Islet of Langerhans (tissue), 1 donor: Measurements from ENCODE around the gene CBFA2T2.
"Not testable (repeated sequence)": the region's sequence is repeated elsewhere in the genome, so short reads cannot be mapped to it uniquely, and the experiment has no call there.

Source experiments
- FAIRE-seq: peaks from one replicate; lab custom pipeline; 2011; peaks lifted over from hg19 to GRCh38; lab: Jason Lieb, UNC

Gene CBFA2T2

DNA sequence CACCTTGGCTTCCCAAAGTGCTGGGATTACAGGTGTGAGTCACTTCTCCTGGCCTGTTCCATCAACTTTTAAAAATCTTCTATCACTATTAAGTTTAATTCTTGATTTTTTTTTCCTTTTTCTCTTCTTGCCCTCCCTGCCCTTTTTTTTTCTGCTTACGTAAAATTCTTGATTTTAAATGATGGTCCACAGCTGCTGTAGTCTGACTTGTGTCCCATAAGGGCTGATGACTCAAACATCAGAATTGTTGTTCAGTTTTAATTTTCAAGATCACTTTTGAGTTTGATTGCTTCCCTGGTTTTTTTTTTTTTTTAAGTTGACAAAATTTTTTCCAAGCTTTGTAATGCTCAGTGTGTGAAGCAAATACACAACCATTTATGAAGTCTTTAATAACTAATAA lies 61.9 kb downstream of the CBFA2T2 start:
- FAIRE-seq = no peak

DNA sequence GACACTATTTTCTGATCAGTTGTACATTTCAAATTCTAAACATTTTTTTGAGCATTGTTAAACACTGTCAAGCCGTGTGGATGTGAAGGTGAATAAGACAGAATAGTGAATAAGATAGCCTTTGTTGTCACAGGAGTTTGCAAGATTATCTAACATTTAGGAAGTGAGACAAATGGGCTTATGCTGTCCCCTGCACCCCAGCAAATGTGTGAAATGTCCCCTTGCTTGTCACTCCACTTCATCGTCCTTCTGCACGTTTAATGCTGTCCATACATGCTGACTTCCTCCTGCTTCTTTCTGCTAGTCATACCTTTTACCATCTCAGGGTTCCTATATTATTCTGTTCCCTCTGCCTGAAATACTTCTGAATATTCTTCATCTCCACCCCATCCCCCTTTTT lies 62.6 kb downstream of the CBFA2T2 start:
- no peak for FAIRE-seq

GRCh38 chr20:33553516-33553915 lies 63.6 kb downstream of the CBFA2T2 start:
- no peak for FAIRE-seq

DNA sequence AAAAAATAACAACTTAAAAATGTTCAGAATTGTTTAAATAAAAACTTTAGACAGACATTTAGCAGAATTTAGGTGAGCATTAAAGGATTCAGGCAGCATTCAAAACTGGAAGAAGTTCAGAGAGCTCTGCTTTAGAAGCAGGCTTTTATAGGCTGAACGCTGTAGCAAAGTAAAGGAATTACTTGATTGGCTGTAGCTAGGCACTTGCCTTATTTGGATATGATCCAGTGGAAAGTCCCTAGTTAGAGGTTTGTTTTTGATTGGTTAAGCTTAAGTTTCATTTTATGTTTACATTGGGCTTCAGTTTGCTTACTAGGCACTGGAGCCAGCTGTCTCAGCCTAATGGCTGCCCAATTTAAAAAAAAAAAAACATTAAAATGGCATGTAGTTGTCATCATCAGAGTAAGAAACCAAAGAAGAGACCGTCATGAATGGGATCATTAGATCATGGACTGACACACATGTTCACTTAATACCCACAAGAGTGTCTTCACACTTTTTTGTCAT lies 65.1 kb downstream of the CBFA2T2 start:
- FAIRE-seq = peak; percentile 100

DNA sequence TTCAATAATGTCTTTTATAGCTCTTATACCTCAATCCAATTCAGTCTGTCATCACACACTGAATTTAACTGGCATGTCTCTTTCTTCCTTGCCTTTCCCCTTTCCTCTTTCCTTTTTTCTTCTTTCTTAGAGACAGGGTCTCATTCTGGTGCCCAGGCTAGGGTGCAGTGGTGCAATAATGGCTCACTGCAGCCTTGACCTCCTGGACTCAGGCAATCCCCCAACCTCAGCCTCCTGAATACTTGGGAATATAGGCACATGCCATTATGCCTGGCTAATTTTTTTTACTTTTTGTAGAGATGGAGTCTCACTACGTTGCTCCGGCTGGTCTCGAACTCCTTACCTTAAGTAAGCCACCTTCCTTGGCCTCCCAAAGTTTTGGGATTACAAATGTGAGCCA lies 65.9 kb downstream of the CBFA2T2 start:
- FAIRE-seq = no peak

- FAIRE-seq = no peak
Measured at GRCh38 chr20:33556246-33556645, 66.3 kb downstream of the CBFA2T2 start.

- no peak for FAIRE-seq
Measured at GRCh38 chr20:33558348-33559144, 68.7 kb downstream of the CBFA2T2 start.

DNA sequence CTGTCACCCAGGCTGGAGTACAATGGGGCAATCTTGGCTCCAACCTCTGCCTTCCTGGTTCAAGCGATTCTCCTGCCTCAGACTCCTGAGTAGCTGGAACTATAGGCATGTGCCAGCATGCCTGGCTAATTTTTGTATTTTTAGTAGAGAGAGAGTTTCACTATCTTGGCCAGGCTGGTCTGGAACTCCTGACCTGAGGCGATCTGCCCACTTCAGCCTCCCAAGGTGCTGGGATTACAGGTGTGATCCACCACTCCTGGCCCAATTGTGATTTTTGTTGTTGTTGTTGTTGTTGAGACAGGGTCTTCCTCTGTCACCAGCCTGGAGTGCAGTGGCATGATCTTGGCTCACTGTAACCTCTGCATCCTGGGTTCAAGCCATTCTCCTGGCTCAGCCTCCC lies 69.3 kb downstream of the CBFA2T2 start:
- FAIRE-seq = no peak

DNA sequence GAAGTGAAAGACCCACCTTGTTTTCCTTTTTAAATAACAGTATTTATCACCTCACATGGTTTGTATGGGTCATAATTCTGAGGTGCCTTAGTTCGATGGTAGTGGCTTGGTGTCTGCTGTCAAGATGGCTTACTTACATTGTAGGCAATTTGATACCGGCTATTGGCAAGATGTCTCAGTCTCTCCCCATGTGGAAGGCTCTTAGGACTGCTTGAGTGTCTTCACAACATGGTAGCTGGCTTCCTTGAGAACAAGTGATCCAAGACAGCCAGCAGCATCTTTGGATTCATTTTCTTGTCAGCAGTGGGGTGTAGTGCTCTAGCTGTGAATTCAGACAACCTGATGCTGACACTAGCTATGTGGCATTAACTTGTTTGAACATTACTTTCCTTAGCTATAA lies 70.1 kb downstream of the CBFA2T2 start:
- no peak for FAIRE-seq

DNA sequence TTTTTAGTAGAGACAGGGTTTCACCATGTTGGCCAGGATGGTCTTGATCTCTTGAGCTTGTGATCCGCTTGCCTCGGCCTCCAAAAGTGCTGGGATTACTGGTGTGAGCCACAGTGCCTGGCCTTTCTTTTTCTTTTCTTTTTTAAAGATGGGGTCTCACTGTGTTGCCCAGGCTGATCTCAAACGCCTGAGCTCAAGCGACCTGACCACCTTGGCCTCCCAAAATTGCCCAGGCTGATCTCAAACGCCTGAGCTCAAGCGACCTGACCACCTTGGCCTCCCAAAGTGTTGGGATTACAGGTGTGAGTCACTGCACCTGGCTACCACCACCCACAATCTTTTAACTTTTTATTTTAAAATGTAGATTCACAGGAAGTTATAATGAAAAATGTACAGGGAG lies 71.2 kb downstream of the CBFA2T2 start:
- FAIRE-seq = not testable (repeated sequence)

- FAIRE-seq = peak; percentile 82
Measured at GRCh38 chr20:33561692-33562601, 72.1 kb downstream of the CBFA2T2 start.

DNA sequence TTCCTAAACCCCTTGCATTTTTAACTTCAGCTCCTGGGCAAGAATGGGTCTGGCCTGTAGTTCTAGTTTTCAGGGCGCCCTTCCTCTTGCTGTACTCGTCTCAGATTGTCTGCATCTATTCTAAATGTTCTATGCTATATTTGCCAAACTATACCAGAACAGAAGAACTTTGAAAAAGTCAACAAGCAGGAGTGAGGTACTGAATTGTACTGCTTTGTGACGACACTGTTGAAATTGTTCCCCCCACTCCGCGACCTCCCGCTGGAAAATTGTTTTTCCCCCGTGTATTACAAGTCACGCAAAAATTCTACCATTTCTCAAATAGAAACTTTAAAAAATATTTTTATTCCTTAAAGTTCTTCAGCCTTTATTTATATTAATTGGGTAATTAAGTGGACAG lies 73.9 kb downstream of the CBFA2T2 start:
- FAIRE-seq = no peak

GRCh38 chr20:33566781-33567603 lies 77.1 kb downstream of the CBFA2T2 start:
- no peak for FAIRE-seq

- no peak for FAIRE-seq
Measured at GRCh38 chr20:33567949-33568348, 78.1 kb downstream of the CBFA2T2 start.

DNA sequence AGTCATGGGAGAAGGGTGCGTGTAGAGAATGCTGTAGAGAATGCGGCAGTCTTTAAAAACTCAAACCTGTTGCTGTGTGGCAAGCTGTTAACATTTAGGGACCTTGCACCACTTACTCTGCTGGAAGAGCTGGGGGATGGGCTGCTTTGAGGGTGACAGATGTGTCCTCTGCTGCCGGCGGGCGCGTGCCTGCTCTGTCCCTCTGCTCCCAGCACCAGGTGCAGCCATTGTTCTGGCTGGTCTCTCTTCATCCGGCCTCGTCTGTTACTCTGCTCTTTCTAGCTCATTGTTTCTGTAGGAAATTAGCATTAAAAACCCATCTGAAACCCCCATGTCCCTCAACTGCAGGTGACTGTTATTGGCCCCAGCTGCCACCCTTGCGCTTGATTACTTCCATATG lies 78.5 kb downstream of the CBFA2T2 start:
- no peak for FAIRE-seq

- peak; percentile 60 for FAIRE-seq
Measured at GRCh38 chr20:33568868-33569801, 79.2 kb downstream of the CBFA2T2 start.

DNA sequence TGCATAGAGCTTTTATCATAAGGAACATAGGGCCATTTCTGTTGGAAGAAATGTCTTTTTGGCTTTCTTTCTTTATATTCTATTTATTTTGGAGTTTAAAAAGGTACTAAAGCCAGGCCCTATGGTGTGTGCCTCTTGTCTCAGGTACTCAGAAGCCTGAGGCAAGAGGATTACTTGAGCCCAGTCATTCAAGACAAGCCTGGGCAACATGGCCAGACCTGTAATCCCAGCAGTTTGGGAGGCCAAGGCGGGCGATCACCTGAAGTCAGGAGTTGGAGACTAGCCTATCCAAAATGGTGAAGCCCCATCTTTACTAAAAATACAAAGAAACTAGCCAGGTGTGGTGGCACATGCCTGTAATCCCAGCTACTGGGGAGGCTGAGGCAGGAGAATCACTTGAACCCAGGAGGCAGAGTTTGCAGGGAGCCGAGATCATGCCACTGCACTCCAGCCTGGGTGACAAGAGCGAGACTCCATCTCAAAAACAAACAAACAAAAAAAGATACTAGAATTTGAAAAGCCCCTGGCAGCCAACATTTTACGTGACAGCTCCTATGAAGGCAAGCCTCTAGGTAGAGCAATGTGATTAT lies 80.0 kb downstream of the CBFA2T2 start:
- no peak for FAIRE-seq

- FAIRE-seq = no peak
Measured at GRCh38 chr20:33570743-33571142, 80.8 kb downstream of the CBFA2T2 start.

- not testable (repeated sequence) for FAIRE-seq
Measured at GRCh38 chr20:33573268-33573667, 83.4 kb downstream of the CBFA2T2 start.

- no peak for FAIRE-seq
Measured at GRCh38 chr20:33575282-33575681, 85.4 kb downstream of the CBFA2T2 start.
